Motor neuron (in vitro differentiated cells): Measurements from ENCODE around the gene ADCYAP1R1. TPM values are rescaled to one million over a fixed set of nuclear protein-coding genes. Genes with fewer than 3 reads are reported as not detected.

Source experiments
- ATAC-seq, 8 experiments: fragments of 200-7000 bp; cut with Tn5 transposase; replicated peaks in 6 of 8; 2 replicates each; pipeline ENCODE4 v1.8.0; 2021; ENCODE audit warnings: mild to moderate bottlenecking in 8 of 8, moderate library complexity in 8 of 8
- H3K27ac ChIP-seq, 2 donors: fragments of 250-450 bp; sonication (Bioruptor Pico); 2 replicates each; pipeline ENCODE4 v1.9.0; 2021; ENCODE audit warnings: antibody characterized with exemption in 2 of 2, mild to moderate bottlenecking in 2 of 2, moderate library complexity in 1 of 2
- H3K4me1 ChIP-seq, 2 donors: fragments of 250-450 bp; sonication (Bioruptor Pico); replicated peaks in 1 of 2; 2 replicates each; pipeline ENCODE4 v1.6.1; 2021; ENCODE audit warnings: antibody characterized with exemption in 2 of 2, mild to moderate bottlenecking in 2 of 2, moderate library complexity in 1 of 2
- H3K4me3 ChIP-seq, 5 donors: fragments of 250-450 bp; sonication (Bioruptor Pico); 2 replicates each; pipeline ENCODE4 v1.9.0; 2021; ENCODE audit warnings: antibody characterized with exemption in 5 of 5, mild to moderate bottlenecking in 5 of 5, moderate library complexity in 4 of 5
- WGBS, 10 experiments: fragments of 450-650 bp; shearing (Covaris generic); methylation state at CpG; one replicate each; pipeline ENCODE4 v1.0.0; 2022; 5-methylcytosine and 5-hydroxymethylcytosine counted together
- in situ Hi-C, 9 experiments: fragments of 400-800 bp; cut with MboI; loops; one replicate each; pipeline ENCODE4 v1.15.0; 2021; ENCODE audit warnings: low sequenced_read_pairs in 9 of 9, low pct_unique_long_range_greater_than_20kb in 2 of 9; ENCODE audit not compliant: unreplicated experiment in 9 of 9
- total RNA-seq, 8 experiments: library from RNA; unstranded; fragments of 300-600 nt; gene quantifications; 2 replicates each; pipeline versions ENCODE4 v1.2.3 to v1.2.4, GENCODE V29; 2022

ADCYAP1R1 gene
- total RNA-seq, 8 experiments from 2014 or later: 0.36 to 55.0 (median 11.8) TPM

DNA sequence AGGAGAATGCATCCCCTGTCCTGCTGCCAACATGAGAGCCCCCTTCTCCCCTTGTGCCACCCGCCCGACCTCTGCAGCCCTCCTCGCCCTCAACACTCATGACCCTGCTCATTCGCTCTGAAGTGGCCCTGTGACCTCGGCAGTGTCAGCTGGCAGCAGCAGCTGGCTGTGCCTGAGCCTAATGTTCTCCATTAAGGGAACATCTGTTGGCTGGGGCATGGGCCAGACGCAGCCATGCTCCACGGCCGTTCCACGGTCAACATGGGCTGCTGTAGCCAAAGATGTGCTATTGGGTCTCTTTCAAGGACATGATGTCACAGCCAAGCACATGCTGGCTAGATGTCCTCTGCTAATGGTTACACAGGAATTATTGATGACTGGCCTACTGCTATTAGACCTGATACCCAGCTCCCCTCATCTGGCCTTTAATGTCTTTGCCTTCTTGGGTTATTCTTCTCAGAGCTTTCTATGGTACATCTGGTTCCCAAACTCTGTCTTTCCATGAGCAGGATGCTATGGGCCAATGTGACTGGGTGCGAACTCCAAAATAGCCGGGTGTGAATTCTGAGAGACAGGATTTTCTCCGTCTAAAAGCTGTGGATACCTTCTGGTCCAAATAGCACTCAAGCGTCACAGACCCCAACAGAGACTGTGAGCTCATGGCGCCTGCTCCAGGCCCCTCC is 22.4 kb downstream of the ADCYAP1R1 start:
- no peak overlapping the region for H3K27ac ChIP-seq
- no peak for ATAC-seq
- in situ Hi-C loops: no loop called here
- H3K4me1 ChIP-seq: peaks cover 3 to 15% of the 10 kb centered on the region in 2 donors
- WGBS, 10 experiments: 19 to 96% (median 83%) methylated on average over 1 to 11 of the region's 14 CpGs; no CpG with 5 or more reads in 4 of the 10 experiments
- H3K4me3 ChIP-seq: no peak overlapping the region

DNA sequence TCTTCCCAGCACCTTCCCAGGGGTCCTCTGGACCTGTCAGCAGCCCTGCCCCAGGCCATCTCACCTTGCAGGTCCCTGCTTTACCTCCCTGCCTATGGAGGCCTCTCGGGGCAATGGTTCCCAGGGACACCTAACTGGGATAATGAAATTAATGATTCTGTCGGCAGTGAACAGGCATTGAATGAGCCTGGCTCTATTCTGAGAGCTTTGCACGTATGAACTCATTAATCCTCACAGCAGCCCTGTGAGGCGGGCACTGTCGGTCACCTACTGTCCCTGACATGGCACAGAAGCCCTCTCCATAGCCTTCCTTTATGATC is 22.9 kb downstream of the ADCYAP1R1 start:
- in situ Hi-C loops: no loop called here
- 20 to 100% (median 85%) methylated on average over 1 to 4 of the region's 5 CpGs; no CpG with 5 or more reads in 3 of the 10 experiments for WGBS, 10 experiments
- ATAC-seq: no peak
- Histone ChIP-seq H3K4me3 (no peak overlapping the region), H3K4me1 (peaks cover 3 to 15% of the 10 kb centered on the region in 2 donors), H3K27ac (no peak overlapping the region)

DNA sequence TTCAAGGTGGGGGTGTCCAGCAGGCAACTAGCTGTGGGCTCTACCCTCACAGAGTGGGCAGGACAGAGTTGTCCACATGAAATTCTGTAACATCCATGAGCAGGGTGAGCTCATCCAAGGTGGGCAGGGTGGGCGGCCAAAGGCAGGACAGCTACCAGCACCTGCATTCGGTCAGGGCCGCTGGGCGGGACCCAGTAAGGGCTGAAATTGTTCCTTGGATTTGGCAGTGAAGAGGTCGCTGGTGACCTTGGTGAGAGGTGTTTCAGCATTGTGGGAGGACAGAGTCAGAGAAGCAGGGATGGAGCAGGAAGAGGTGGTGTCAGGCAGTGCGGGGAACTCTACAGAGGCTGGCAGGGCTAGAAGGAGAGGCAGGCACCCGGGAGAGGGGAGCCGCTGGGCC is 23.9 kb downstream of the ADCYAP1R1 start:
- 59 to 100% (median 86%) methylated on average over 1 to 6 of the region's 8 CpGs; no CpG with 5 or more reads in 5 of the 10 experiments for WGBS, 10 experiments
- peaks cover 3 to 12% of the 10 kb centered on the region in 2 donors for H3K4me1 ChIP-seq
- no peak overlapping the region for H3K27ac ChIP-seq
- in situ Hi-C loops: no loop called here
- H3K4me3 ChIP-seq: no peak overlapping the region
- no peak for ATAC-seq

DNA sequence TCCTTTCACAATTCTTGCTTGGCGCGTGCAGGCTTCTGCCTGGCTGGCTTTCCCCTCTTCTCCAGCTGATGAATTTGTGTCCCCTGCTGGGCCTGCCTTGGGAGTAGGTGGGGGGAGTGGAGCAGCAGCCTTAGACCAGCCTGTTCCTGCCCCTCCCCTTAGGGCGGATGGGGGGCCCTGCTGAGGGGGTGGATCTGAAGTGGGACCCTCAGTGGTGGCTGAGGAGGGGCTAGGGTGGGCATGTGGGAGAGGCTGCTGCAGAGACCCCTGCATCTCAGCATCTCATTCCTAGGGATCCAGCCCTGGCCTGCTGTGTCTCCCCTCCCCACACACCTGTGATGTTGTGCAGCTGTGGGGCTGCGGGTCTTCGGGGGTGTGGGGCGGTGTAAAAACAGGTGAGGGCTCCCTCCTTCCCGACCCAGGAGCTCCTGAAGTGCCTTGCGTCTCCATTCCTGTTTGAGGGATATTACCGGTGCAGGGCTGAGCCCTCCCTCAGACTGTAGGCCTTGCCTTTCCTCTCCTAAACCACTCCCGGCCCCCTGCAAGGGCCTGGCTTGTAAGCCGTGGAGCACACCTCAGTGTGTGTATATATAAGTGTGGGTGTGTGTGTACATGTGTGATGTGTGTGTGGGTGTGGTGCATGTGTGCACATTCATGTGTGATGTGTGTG is 24.7 kb downstream of the ADCYAP1R1 start:
- no peak overlapping the region for H3K4me3 ChIP-seq
- H3K4me1 ChIP-seq: peaks cover 3 to 8% of the 10 kb centered on the region in 2 donors
- no CpG with 5 or more reads among the region's 11 CpGs for WGBS, 10 experiments
- ATAC-seq: no peak
- no peak overlapping the region for H3K27ac ChIP-seq
- in situ Hi-C loops: no loop called here

DNA sequence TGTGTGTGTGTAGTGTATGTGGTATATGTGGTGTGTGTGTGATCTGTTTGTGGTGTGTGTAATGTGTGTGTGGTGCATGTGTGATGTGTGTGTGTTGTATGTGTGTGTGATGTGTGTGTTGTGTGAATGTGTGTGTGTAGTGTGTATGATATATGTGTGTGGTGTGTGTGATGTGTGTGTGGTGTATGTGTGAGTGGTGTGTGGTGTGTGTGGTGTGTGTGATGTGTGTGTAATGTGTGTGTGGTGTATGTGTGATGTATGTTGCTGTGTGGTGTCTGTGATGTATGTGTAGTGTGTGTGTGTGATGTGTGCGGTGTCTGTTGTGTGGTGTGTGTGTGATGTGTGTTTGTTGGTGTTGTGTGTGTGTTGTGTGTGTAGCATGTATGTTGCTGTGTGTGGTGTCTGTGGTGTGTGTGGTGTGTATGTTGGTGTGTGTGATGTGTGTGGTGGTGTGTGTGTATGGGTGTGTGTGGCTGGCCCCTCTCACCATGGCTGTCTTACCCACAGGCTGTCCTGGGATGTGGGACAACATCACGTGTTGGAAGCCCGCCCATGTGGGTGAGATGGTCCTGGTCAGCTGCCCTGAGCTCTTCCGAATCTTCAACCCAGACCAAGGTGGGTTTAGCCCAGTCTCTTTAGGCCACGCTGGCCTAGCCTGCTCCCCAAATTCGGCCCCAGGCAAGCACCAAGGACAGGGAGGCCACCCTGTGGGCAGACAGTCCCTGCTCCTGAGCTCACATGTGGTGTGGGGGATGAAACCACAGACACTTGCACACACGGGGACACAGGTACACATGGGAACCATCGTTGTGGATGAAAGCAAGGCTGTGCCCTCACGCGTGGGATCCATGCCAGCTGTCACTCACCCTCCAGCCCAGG is 25.6 kb downstream of the ADCYAP1R1 start:
- Histone ChIP-seq H3K4me3 (no peak overlapping the region), H3K4me1 (peaks cover 7 to 17% of the 10 kb centered on the region in 2 donors), H3K27ac (no peak overlapping the region)
- ATAC-seq: no peak
- in situ Hi-C loops: no loop called here
- whole genome bisulfite sequencing, 10 experiments: 67 to 90% (median 82%) methylated on average over 1 to 6 of the region's 10 CpGs; no CpG with 5 or more reads in 6 of the 10 experiments

DNA sequence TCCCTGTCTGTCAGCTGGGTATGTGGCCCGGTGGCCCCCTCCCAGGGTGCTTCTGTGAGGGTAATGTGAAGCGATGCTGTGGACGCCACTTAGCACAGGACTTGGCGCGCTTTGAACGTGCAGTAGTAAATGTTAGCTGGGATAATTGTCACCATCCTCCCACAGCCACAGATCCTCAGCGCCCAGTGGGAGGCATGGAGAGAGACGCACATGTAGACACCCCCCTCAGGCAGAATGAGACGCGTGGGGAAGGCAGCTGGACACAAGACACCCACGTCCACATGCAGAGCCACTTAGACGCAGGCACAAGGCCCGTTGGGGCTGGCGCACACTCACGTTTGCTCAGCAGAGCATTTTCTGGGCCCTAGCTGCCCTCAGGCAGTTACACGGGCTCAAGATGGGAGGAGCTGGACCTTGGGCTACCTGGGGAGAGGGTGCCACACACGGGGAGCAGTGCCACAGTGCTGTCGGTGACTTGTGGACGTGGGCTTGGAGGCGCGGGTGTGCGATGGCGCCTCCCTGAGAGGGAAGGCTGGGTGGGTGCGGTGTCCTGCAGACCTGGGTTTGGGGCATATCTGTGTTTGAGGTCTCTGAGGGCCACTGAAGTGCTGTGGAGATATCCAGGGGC is 26.4 kb downstream of the ADCYAP1R1 start:
- H3K27ac ChIP-seq: no peak overlapping the region
- WGBS, 10 experiments: 94 to 100% (median 98%) methylated on average over 1 to 10 of the region's 24 CpGs; no CpG with 5 or more reads in 6 of the 10 experiments
- in situ Hi-C loops: no loop called here
- no peak for ATAC-seq
- peaks cover 7 to 17% of the 10 kb centered on the region in 2 donors for H3K4me1 ChIP-seq
- H3K4me3 ChIP-seq: no peak overlapping the region

DNA sequence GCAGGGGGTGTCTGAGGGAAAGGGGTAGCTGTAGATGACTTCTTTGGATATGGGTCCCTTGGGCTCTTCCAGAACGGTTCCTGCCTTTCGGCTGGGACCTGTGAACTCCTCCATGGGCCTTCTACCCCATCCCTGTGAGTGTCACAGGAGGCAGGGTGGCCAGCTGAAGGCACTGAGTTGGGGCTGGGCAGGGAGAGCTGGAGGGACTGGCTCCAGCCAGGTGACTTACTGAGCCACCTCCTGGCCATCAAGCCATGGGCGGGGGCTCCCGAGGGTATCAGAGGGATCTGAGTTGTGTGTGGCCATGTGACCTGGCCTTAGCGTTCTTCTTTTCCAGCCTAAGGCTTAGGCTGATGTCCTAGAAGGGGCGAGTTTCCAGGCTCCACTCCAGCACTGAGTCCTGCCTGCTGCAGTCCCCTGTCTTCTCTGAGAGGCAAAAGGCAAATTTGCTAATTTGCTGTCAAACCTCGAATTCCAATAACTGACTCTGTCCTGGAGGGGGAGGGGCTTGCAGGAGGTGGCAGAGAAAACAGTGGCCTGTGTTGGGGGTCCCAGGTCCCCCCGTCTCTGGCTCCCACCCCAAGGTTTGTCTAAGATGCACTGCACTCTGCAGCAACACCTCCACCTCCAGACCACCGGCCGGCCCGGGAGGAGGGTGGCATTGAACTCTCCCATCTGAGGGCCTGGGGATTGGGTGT is 27.2 kb downstream of the ADCYAP1R1 start:
- WGBS, 10 experiments: 18 to 100% (median 78%) methylated on average over 1 to 9 of the region's 11 CpGs; no CpG with 5 or more reads in 6 of the 10 experiments
- no peak overlapping the region for H3K27ac ChIP-seq
- H3K4me3 ChIP-seq: no peak overlapping the region
- in situ Hi-C loops: no loop called here
- ATAC-seq: peak in 1 of 8 experiments; percentile 9
- peaks cover 7 to 17% of the 10 kb centered on the region in 2 donors for H3K4me1 ChIP-seq

DNA sequence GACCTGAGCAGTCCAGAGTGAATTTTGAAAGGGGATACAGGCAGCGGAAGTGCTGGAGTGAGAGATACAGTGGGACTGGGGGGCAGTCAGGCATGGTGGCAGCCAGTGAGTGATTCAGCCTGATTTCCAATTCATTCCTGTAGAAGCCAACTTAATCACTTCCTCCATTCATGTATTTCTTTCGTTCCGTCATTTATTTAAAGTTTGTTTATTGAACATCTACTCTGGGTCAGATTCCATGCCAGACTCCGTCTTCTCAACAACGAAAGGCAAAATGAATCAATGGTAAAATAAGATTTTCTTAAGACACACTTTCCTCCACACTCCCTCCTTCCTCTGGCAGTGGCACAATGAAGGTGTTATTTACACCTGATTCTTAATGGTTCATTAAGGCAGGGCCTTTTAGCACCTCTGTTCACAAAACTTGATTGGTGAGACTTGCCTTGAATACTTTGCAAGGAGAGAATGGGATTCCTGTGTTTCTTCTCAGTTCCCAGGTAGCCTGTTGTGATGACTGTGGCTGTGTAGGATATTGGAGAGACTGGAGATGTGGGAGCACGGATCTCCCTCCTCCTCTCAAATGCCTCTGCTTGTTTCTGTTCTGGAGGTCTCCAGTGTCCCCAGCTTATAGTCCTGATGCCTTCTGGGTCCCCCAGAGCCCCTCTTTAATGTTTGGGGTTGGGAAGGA is 27.9 kb downstream of the ADCYAP1R1 start:
- 0 to 94% (median 81%) methylated on average over 1 to 5 of the region's 6 CpGs for WGBS, 10 experiments
- ATAC-seq: peak in 2 of 8 experiments; percentile 25 to 50

DNA sequence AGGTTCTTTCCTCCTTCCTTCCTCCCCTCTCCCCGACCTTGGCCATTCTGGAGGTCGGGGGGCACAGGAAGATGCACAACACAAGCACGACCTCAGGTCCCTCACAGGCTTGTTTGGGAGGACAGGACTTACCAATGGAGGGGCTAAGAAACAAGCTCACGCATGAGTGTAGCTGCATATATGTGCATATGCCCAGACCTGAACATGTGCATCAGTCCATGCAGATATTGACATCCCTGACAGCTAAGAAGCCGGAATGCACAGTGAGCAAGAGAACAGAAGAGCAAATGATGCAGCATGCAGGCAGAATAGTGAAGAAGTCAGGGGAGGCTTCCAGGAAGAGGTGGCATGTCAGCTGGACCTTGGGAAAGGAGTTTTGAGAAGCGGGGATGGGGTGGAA is 28.7 kb downstream of the ADCYAP1R1 start:
- WGBS, 10 experiments: 6 to 100% (median 93%) methylated on average over 2 to 3 of the region's 6 CpGs; no CpG with 5 or more reads in 5 of the 10 experiments
- Histone ChIP-seq H3K4me1 (peaks cover 7 to 17% of the 10 kb centered on the region in 2 donors), H3K4me3 (no peak overlapping the region), H3K27ac (no peak overlapping the region)
- peak in 3 of 8 experiments; percentile 58 to 77 (median 60) for ATAC-seq
- in situ Hi-C loops: no loop called here

More for the DNA sequence above, 27.9 kb downstream of the ADCYAP1R1 start:
- no peak overlapping the region for H3K27ac ChIP-seq
- peaks cover 7 to 17% of the 10 kb centered on the region in 2 donors for H3K4me1 ChIP-seq
- in situ Hi-C loops: no loop called here
- no peak overlapping the region for H3K4me3 ChIP-seq

DNA sequence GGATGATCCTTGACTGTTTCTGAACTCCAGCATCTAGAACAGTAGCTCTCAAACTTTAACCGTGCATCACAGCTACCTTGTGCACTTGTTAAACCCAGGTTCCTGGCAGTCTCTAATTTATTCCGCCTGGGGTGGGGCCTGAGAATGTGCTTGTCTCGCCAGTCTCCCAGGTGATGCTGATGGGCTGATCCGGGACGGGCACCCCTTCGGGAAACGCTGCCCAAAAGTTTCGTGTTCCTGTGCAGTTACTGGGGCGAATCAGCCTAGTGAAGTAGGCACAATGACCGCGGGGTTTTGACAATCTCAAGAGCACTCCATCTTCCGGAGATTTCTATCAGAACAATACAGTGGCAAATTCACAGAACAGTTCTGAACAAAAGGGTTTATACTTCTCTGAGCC is 29.9 kb downstream of the ADCYAP1R1 start:
- no peak overlapping the region for H3K4me3 ChIP-seq
- peaks cover 3 to 13% of the 10 kb centered on the region in 2 donors for H3K4me1 ChIP-seq
- in situ Hi-C loops: no loop called here
- ATAC-seq: peak in 2 of 8 experiments; percentile 22 to 50
- WGBS, 10 experiments: 75 to 92% (median 82%) methylated on average over 5 to 12 of the region's 12 CpGs; no CpG with 5 or more reads in 3 of the 10 experiments
- no peak overlapping the region for H3K27ac ChIP-seq

DNA sequence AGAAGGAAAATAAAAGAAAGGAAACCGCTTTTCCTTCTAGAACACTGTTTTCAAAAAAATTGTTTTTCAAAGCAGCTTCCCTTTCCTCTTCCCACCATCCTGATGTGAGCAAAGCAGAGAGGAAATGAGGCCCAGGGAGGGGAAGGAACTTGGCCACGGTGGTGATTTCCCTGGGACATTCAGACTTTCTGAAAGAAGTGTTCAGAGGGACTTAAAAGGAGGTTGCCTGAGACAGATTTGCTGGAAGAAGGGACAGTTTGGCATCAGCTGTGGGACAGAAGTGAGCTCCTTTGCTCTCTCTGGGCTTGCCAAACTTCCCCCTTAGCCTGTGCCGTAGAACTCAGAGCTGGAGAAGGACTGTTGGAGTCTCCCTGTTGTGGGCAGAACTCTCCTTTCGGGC is 30.3 kb downstream of the ADCYAP1R1 start:
- peaks cover 3 to 13% of the 10 kb centered on the region in 2 donors for H3K4me1 ChIP-seq
- WGBS, 10 experiments: 36 to 100% (median 60%) methylated on average over 1 to 4 of the region's 4 CpGs; no CpG with 5 or more reads in 2 of the 10 experiments
- peak in 2 of 8 experiments; percentile 25 to 54 for ATAC-seq
- no peak overlapping the region for H3K27ac ChIP-seq
- in situ Hi-C loops: no loop called here
- no peak overlapping the region for H3K4me3 ChIP-seq
